CD14-positive monocyte (primary cell): Measurements from ENCODE around the gene GLB1L. TPM values are rescaled to one million over a fixed set of nuclear protein-coding genes. Genes with fewer than 3 reads are reported as not detected.

ENCODE experiments used
- DNase-seq, 3 donors: peaks; one replicate each; pipeline ENCODE4 v3.0.0-alpha.2; 2011 to 2022
- H2AFZ ChIP-seq: 2 replicates; pipeline ENCODE4 v1.6.0; 2012; ENCODE audit warnings: mild to moderate bottlenecking, low read depth, low read length, inconsistent platforms; ENCODE audit not compliant: insufficient read depth, poor library complexity, severe bottlenecking
- H3K27ac ChIP-seq, 2 donors: 1 replicate in 1 of 2; 2 replicates in 1 of 2; pipeline ENCODE4 v1.5.1; 2012 to 2013; ENCODE audit warnings: low read length in 2 of 2, control low read depth in 1 of 2, inconsistent platforms in 1 of 2, low read depth in 1 of 2, mild to moderate bottlenecking in 1 of 2
- H3K27me3 ChIP-seq, 2 donors: one replicate each; pipeline versions ENCODE4 v1.6.0 to v1.6.1; 2011 to 2013; ENCODE audit warnings: low read length in 2 of 2; ENCODE audit not compliant: control insufficient read depth in 2 of 2, insufficient read depth in 2 of 2
- H3K36me3 ChIP-seq, 2 donors: replicated peaks in 1 of 2; 1 replicate in 1 of 2; 2 replicates in 1 of 2; pipeline versions ENCODE4 v1.5.1 to v1.6.1; 2012 to 2013; ENCODE audit warnings: low read length in 2 of 2, control low read depth in 1 of 2, inconsistent platforms in 1 of 2, mild to moderate bottlenecking in 1 of 2; ENCODE audit not compliant: insufficient read depth in 2 of 2, control insufficient read depth in 1 of 2
- H3K4me1 ChIP-seq, 2 donors: 1 replicate in 1 of 2; 2 replicates in 1 of 2; pipeline versions ENCODE4 v1.5.1 to v1.6.1; 2012 to 2013; ENCODE audit warnings: low read length in 2 of 2, control low read depth in 1 of 2, inconsistent platforms in 1 of 2, mild to moderate bottlenecking in 1 of 2, moderate library complexity in 1 of 2; ENCODE audit not compliant: insufficient read depth in 2 of 2, control insufficient read depth in 1 of 2
- H3K4me2 ChIP-seq: replicated peaks from 2 replicates; pipeline ENCODE3; 2012; ENCODE audit warnings: low read length, moderate library complexity, mild to moderate bottlenecking; ENCODE audit not compliant: poor library complexity, severe bottlenecking; ENCODE audit errors: extremely low read depth
- H3K4me3 ChIP-seq, 3 experiments: fragments of 200-600 bp in 1 of 3; sonication (generic) in 1 of 3; replicated peaks in 1 of 3; 1 replicate in 2 of 3; 2 replicates in 1 of 3; pipeline ENCODE4 v1.5.1; 2011 to 2013; ENCODE audit warnings: low read length in 3 of 3, mild to moderate bottlenecking in 3 of 3, control low read depth in 2 of 3, low read depth in 2 of 3, inconsistent platforms in 1 of 3, moderate library complexity in 1 of 3
- H3K79me2 ChIP-seq: 2 replicates; pipeline ENCODE4 v1.6.0; 2012; ENCODE audit warnings: mild to moderate bottlenecking, control low read depth, inconsistent platforms, low read length, moderate library complexity; ENCODE audit not compliant: insufficient read depth
- H3K9ac ChIP-seq: 2 replicates; pipeline ENCODE4 v1.6.0; 2017; ENCODE audit warnings: low read length, mild to moderate bottlenecking; ENCODE audit not compliant: insufficient read depth, poor library complexity, severe bottlenecking
- H3K9me3 ChIP-seq, 2 donors: replicated peaks in 1 of 2; 1 replicate in 1 of 2; 2 replicates in 1 of 2; pipeline versions ENCODE4 v1.5.1 to v1.6.1; 2012 to 2013; ENCODE audit warnings: low read length in 2 of 2, control low read depth in 1 of 2; ENCODE audit not compliant: control insufficient read depth in 1 of 2, insufficient read depth in 1 of 2
- H4K20me1 ChIP-seq: 2 replicates; pipeline ENCODE4 v1.6.0; 2012; ENCODE audit warnings: mild to moderate bottlenecking, low read length, control low read depth, moderate library complexity; ENCODE audit not compliant: insufficient read depth
- H3K27ac Mint-ChIP-seq, 7 donors: one replicate each; pipeline ENCODE4 v1.8.0; 2020; ENCODE audit warnings: mild to moderate bottlenecking in 7 of 7, mixed read lengths in 7 of 7, moderate library complexity in 6 of 7, inconsistent platforms in 2 of 7
- H3K27me3 Mint-ChIP-seq, 3 donors: one replicate each; pipeline ENCODE4 v1.8.0; 2021 to 2022; ENCODE audit warnings: low read depth in 3 of 3, mild to moderate bottlenecking in 3 of 3, mixed read lengths in 3 of 3, moderate library complexity in 3 of 3, inconsistent platforms in 1 of 3
- H3K36me3 Mint-ChIP-seq, 2 donors: one replicate each; pipeline ENCODE4 v1.8.0; 2020; ENCODE audit warnings: mixed read lengths in 2 of 2, inconsistent platforms in 1 of 2, mild to moderate bottlenecking in 1 of 2
- H3K4me1 Mint-ChIP-seq: one replicate; pipeline ENCODE4 v1.8.0; 2020; ENCODE audit warnings: mild to moderate bottlenecking, mixed read lengths
- H3K4me3 Mint-ChIP-seq, 2 donors: one replicate each; pipeline ENCODE4 v1.8.0; 2020; ENCODE audit warnings: mild to moderate bottlenecking in 2 of 2, mixed read lengths in 2 of 2, moderate library complexity in 1 of 2
- H3K9me3 Mint-ChIP-seq, 7 donors: one replicate each; pipeline ENCODE4 v1.8.0; 2020 to 2022; ENCODE audit warnings: mixed read lengths in 7 of 7, mild to moderate bottlenecking in 6 of 7, moderate library complexity in 6 of 7, inconsistent platforms in 2 of 7
- CTCF ChIP-seq: fragments of 200-600 bp; IDR thresholded peaks from one replicate; pipeline ENCODE4 v1.8.0; 2022; ENCODE audit warnings: antibody characterized with exemption, mild to moderate bottlenecking
- WGBS: methylation state at CpG from one replicate; pipeline ENCODE4 v1.1.5; 2013; ENCODE audit warnings: missing lambda C conversion rate; ENCODE audit not compliant: insufficient coverage; 5-methylcytosine and 5-hydroxymethylcytosine counted together
- intact Hi-C, 2 donors: fragments of 100-400 bp; cut with micrococcal nuclease; formaldehyde crosslinking; loops; one replicate each; pipeline versions ENCODE4 v1.15.0 to v1.15.1; 2023
- polyA plus RNA-seq, 3 donors: library from polyadenylated mRNA; depleted of rRNA in 1 of 3; unstranded in 2 of 3; stranded (reverse) in 1 of 3; fragments of 300-500 nt in 2 of 3; fragments of >200 nt in 1 of 3; fragmentation: Illumina TruSeq in 2 of 3; gene quantifications; 1 replicate in 2 of 3; 2 replicates in 1 of 3; pipeline ENCODE4 v1.2.3, GENCODE V29; 2012 to 2021

The GLB1L gene
- polyA plus RNA-seq, 3 donors: 4.0 to 11.7 (median 7.7) TPM

- Histone ChIP-seq H3K4me2 (peak overlapping the region; percentile 83), H4K20me1 (peaks cover 19% of the 10 kb centered on the region), H3K36me3 (peaks cover 19 to 34% of the 10 kb centered on the region in 2 donors), H3K9me3 (no peaks in the 10 kb centered on the region), H3K4me3 (peak overlapping the region in 1 of 3 experiments; percentile 83), H3K27me3 (no peaks in the 10 kb centered on the region), H3K79me2 (peaks cover 62% of the 10 kb centered on the region), H3K4me1 (peaks cover 81 to 83% of the 10 kb centered on the region in 2 donors), H3K27ac (peak overlapping the region in 1 of 2 donors; percentile 90), H3K9ac (no peak overlapping the region), H2AFZ (no peak overlapping the region)
- intact Hi-C loops: no loop called here
- no peak for DNase-seq
- Mint-ChIP-seq H3K9me3 (no peaks in the 10 kb centered on the region), H3K4me3 (peak overlapping the region in 1 of 2 donors; percentile 46), H3K27ac (peak overlapping the region; percentile 49 to 92 (median 71)), H3K36me3 (peaks cover 29 to 45% of the 10 kb centered on the region in 2 donors), H3K4me1 (peaks cover 80% of the 10 kb centered on the region), H3K27me3 (peaks cover 0 to 4% (median 1%) of the 10 kb centered on the region in 3 donors)
- 100% methylated on average over 5 of the region's 10 CpGs for WGBS
- TF ChIP-seq CTCF: no peak
Observed at GRCh38 chr2:219246559-219246958, 1.3 kb upstream of the GLB1L start.

DNA sequence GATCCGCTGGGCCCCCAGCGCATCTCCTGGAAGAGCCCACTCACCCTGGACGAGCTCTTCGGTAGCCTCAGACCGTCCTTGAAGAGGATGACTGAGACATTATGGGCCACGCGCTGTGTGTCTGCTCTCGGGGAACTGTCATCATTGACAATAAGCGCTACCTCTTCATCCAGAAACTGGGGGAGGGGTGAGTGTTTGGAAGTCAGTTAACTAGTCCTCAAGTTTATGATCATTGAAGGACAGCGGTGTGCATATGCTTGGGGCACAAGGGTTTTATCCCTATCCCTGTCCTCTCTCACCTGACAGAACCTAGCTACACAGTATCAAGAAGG lies 621 bp upstream of the GLB1L start:
- Mint-ChIP-seq H3K36me3 (peaks cover 24 to 38% of the 10 kb centered on the region in 2 donors), H3K9me3 (no peaks in the 10 kb centered on the region), H3K4me3 (peak overlapping the region; percentile 83 to 90), H3K27me3 (peaks cover 0 to 4% (median 1%) of the 10 kb centered on the region in 3 donors), H3K4me1 (peaks cover 73% of the 10 kb centered on the region), H3K27ac (peak overlapping the region; percentile 92 to 97 (median 96))
- Histone ChIP-seq H3K4me1 (peaks cover 74 to 76% of the 10 kb centered on the region in 2 donors), H3K27ac (peak overlapping the region; percentile 72 to 89), H3K9me3 (no peaks in the 10 kb centered on the region), H3K9ac (peak overlapping the region; percentile 79), H3K4me2 (peak overlapping the region; percentile 83), H3K4me3 (peak overlapping the region; percentile 57 to 83 (median 66)), H3K79me2 (peaks cover 55% of the 10 kb centered on the region), H3K27me3 (no peaks in the 10 kb centered on the region), H4K20me1 (peaks cover 12% of the 10 kb centered on the region), H2AFZ (peak overlapping the region; percentile 87), H3K36me3 (peaks cover 14 to 27% of the 10 kb centered on the region in 2 donors)
- no peak for DNase-seq
- TF ChIP-seq CTCF: no peak
- intact Hi-C loops: loop anchor here in 1 of 2 donors (1.0 kb wide), 1 partner anchor 68 kb away; the partner anchor contains the start of gene RETREG2
- 9% methylated on average over 5 of the region's 10 CpGs for WGBS
